Gastrocnemius medialis (tissue), 4 donors: ENCODE data around the gene LCE6A.

ENCODE experiments used
- POLR2A ChIP-seq, 2 donors: fragments of 450-650 bp; IDR thresholded peaks; one replicate each; pipeline ENCODE4 v1.6.1; 2017; ENCODE audit warnings: antibody characterized with exemption in 2 of 2, mild to moderate bottlenecking in 2 of 2, moderate library complexity in 2 of 2
- TF ChIP-seq, protein P1 (sequence below), 5 experiments: fragments of 450-650 bp in 3 of 5; fragments of 200-600 bp in 2 of 5; sonication (generic) in 2 of 5; IDR thresholded peaks in 4 of 5; conservative IDR thresholded peaks in 1 of 5; 1 replicate in 4 of 5; 2 replicates in 1 of 5; pipeline ENCODE4 v1.5.1; 2016 to 2019; ENCODE audit warnings: antibody characterized with exemption in 5 of 5, mild to moderate bottlenecking in 3 of 5, moderate library complexity in 3 of 5

DNA sequence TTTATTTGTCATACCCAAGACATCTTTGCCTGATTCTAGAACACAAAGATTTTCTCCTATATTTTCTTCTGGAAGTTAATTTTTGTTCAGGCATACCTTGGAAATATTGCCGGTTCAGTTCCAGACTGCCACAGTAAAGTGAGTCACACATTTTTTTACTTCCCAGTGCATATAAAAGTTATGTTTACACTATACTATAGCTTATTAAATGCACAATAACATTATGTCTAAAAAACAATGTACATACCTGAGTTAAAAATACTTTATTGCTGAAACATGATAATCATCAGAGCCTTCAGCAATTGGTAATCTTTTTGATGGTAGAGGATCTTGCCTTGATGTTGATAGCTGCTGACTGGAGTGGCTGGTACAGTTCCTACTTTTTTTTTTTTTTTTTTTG, 45.5 kb downstream of the LCE6A start:
- TF ChIP-seq POLR2A (IDR thresholded peaks at IDR 0.05), result no peak
- TF ChIP-seq, protein P1, sequence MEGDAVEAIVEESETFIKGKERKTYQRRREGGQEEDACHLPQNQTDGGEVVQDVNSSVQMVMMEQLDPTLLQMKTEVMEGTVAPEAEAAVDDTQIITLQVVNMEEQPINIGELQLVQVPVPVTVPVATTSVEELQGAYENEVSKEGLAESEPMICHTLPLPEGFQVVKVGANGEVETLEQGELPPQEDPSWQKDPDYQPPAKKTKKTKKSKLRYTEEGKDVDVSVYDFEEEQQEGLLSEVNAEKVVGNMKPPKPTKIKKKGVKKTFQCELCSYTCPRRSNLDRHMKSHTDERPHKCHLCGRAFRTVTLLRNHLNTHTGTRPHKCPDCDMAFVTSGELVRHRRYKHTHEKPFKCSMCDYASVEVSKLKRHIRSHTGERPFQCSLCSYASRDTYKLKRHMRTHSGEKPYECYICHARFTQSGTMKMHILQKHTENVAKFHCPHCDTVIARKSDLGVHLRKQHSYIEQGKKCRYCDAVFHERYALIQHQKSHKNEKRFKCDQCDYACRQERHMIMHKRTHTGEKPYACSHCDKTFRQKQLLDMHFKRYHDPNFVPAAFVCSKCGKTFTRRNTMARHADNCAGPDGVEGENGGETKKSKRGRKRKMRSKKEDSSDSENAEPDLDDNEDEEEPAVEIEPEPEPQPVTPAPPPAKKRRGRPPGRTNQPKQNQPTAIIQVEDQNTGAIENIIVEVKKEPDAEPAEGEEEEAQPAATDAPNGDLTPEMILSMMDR (IDR thresholded peaks at IDR 0.05 in 4 of 5, conservative IDR thresholded peaks at IDR 0.05 in 1 of 5), result no peak
